Cardiac septum (tissue), 1 donor: ENCODE measurements around the gene P2RX5. TPM values are rescaled to one million over a fixed set of nuclear protein-coding genes. Genes with fewer than 3 reads are reported as not detected.

ENCODE experiments used
- DNase-seq: peaks from one replicate; pipeline ENCODE4 v3.0.0-alpha.2; 2020; ENCODE audit warnings: low spot score
- intact Hi-C: fragments of 100-400 bp; cut with DNase I; formaldehyde crosslinking; loops from one replicate; pipeline ENCODE4 v1.14.0; 2022
- total RNA-seq: library from RNA; stranded (reverse); fragmentation: NEBNext Ultra II Directional; extraction: Animal tissue kit (Norgen Biotek cat#: 25700); gene quantifications from one replicate; pipeline ENCODE4 v1.2.1, GENCODE V29; 2021
- donor health status: DM: no; HTN: no; CAD: no.

The P2RX5 gene
- total RNA-seq, 1 donor from 2014 or later: 37.9 TPM

DNA sequence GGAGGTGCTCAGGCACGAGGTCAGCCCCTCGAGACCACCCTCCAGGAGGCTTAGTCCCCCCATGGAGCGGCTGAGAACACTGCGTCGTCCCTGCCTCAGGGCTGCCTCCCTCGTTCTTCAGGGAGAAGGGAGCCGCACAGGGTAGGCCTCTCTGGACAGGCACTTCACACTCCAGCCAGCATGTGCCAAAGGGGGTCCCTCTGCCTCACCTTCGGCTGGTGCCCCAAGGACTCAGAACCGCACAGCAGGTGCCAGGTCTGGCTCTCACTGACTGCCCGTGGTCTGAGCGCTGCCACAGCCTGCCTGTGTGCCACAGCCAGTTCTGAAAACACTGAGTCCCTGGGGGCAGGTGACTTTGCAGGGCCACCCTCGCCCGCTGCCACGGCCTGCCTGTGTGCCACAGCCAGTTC lies 7.1 kb downstream of the P2RX5 start:
- no peak for DNase-seq
- intact Hi-C loops: no loop called here

GRCh38 chr17:3688027-3688553 lies 7.9 kb downstream of the P2RX5 start:
- no peak for DNase-seq
- intact Hi-C loops: no loop called here

GRCh38 chr17:3685174-3685573 lies 10.8 kb downstream of the P2RX5 start:
- no peak for DNase-seq

GRCh38 chr17:3683054-3683511 lies 12.9 kb downstream of the P2RX5 start:
- intact Hi-C loops: no loop called here
- no peak for DNase-seq

More at GRCh38 chr17:3685174-3685573, 10.8 kb downstream of the P2RX5 start:
- intact Hi-C loops: no loop called here

GRCh38 chr17:3682033-3682432 lies 13.9 kb downstream of the P2RX5 start:
- DNase-seq: no peak
- intact Hi-C loops: no loop called here

GRCh38 chr17:3681565-3681964 lies 14.4 kb downstream of the P2RX5 start:
- intact Hi-C loops: no loop called here

DNA sequence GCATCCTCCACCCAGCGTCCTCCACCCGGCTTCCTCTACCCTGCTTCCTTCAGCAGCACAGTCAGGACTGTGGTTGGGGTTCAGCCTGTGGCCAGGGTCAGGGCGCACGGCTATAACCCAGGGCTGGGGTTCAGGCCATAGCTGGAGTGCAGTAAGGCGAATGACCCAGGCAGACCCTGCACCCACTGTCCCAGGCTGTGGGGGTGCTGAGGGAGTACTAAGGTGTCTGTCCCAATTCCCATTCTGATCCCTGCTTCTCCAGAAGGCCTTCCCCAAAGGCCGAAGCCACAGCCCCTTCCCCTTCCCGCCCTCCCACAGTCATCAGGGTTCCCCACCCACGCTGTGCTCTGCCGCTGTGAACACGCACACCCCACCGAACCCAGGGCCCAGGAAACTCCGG lies 14.9 kb downstream of the P2RX5 start:
- no peak for DNase-seq
- intact Hi-C loops: no loop called here

More at GRCh38 chr17:3681565-3681964, 14.4 kb downstream of the P2RX5 start:
- no peak for DNase-seq

DNA sequence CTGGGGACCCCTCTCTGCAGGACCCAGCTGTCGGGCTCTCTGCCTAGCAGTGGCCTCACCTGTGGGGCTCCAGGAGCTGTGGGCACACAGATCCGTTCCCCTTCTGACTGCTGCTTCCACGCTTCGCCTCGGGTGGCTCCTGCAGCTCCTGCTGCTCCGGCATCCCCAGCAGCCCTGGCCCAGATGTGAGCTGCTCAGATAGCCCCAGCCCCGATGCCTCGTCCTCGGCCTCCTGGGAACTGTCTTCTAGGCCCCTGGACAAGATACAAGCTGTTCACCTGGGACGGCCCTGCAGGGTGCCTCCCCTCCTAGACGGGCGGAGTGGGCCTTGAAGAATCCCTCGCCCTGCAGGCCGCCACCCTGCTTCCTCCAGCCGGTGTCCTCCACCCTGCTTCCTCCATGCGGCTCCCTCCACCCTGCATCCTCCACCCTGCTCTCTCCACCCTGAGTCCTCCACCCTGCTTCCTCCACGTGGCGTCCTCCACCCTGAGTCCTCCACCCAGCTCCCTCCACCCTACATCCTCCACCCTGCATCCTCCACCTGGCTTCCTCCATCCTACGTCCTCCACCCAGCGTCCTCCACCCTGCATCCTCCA lies 16.3 kb downstream of the P2RX5 start:
- DNase-seq: no peak
- intact Hi-C loops: no loop called here

DNA sequence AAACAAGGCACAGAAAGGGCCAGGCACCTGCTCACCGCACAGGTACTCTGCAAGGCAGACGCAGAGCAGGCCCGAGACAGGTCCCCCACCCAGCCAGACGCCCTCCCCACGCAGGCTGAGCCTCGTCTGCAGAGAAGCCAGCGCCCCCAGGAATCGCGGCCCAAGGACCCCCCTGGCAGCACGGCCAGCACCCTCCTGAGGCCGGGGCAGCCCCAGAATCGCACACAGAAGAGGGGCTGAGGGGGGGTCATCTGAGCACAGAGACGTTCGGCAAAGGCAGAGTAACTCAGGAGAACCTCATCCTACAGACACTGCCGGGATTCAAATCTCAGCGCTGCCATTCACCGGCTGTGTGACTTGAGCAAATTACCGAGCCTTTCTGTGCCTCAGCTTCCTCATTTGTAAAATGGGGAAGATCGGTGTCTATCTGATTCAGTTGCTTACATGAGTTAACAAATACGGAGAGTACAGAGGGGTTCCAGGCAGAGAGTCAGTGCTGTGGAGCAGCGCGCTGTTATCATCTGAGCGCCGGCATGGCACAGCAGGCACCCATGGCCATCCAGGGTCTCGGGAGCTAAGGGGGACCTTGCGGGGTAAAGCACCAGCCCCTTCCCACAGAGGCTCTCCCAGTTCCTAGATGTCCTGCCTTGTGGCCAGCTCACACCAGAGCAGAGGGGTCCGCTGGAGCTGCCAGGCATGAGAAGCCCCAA lies 17.0 kb downstream of the P2RX5 start:
- intact Hi-C loops: no loop called here
- no peak for DNase-seq

- intact Hi-C loops: no loop called here
- DNase-seq: no peak
These were observed 17.7 kb downstream of the P2RX5 start for GRCh38 chr17:3678095-3678820.

GRCh38 chr17:3675886-3676285 lies 20.1 kb downstream of the P2RX5 start:
- intact Hi-C loops: no loop called here
- DNase-seq: no peak

DNA sequence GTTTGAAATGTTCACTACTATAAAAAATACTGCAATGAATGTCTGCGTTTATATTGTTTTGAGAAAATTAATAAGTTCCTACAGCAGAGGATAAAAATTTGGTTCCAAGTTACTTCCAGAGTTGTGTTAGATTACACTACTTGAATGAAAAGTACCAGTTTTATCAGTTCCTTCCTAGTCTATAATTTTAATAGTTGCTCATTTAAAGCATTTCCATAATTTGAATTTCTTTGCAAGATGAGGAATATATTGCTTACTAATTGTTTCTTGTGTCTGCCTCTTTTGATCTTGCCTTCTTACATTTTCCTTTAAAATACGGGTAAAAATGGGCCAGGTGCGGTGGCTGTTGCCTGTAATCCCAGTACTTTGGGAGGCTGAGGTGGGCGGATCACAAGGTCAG lies 23.4 kb downstream of the P2RX5 start:
- intact Hi-C loops: no loop called here
- DNase-seq: no peak

DNA sequence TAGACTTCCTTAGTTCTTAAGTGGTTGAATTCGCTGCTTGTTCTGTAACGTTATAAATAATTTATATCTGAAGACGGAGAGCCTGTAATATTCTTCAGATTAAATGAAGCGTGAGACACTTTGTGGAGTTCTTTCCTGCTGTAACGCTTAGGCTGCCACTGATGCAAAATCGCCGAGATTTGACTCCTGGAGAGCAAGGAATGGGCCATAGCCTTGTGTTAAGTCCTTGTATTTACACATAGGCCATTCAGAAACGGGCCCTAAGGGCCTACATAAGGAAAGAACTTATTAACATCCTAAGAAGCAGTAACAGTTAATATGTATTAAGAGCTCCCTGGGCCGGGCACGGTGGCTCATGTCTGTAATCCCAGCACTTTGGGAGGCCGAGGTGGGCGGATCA lies 26.4 kb downstream of the P2RX5 start:
- intact Hi-C loops: loop anchor here (10.0 kb wide), 1 partner anchor 135 kb away; no protein-coding TSS in a partner anchor
- DNase-seq: no peak

DNA sequence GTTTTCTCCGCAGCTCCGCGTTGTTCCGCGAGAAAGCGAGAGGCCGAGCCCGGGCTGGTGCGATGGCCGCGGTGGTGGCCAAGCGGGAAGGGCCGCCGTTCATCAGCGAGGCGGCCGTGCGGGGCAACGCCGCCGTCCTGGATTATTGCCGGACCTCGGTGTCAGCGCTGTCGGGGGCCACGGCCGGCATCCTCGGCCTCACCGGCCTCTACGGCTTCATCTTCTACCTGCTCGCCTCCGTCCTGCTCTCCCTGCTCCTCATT lies 26.9 kb downstream of the P2RX5 start:
- DNase-seq: no peak
- intact Hi-C loops: loop anchor here (10.0 kb wide), 1 partner anchor 134 kb away; no protein-coding TSS in a partner anchor

DNA sequence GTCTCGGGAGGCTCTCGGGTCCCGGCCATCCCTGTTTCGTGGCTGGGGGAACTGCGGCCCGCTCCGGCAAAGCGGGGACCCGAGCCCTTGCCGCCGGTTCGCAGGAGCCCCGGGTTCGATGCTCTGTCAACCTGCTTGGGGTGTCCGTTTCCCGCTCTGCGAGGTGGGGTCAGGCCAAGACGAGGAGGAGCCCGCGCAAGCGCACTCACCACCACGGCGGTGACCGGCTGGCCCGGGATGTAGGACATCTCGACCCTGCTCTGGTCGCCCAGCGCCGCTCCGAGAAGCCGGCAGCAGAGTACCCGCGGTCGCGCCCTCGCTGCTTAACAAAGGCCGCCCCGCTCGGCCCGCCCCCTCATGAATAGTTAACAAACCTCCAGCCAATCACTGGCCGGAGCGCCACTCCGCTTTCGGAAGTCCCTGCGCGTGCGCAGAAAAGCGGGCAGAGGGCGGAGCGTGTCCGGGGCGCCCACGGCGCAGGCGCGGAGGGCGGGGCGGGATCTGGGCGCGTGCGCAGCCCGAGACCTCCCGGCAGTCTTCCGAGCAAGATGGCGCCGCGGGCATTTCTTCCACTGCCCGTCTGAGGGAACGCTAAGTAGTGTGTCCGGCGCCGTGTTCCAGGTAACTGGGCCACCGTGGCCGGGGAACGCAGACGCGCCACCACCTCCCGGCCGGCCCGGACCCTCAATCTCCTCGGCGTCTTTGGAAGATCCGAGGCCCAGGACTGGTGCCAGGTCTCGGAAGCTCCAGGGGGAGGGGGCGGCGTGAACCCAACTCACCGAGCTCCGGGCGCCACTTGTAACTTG lies 27.5 kb downstream of the P2RX5 start, which contains the start of the genes EMC6 and TAX1BP3:
EMC6 (plus strand) TSS at position 534 of the 806 bp plus-strand sequence. CDS start 335 bp downstream, outside the sequence.
TAX1BP3 (minus strand) TSS at position 300 of the 806 bp plus-strand sequence; CDS start at position 248, 52 bp downstream.
- DNase-seq: peak; percentile 100
- intact Hi-C loops: loop anchor here (10.0 kb wide), 1 partner anchor 134 kb away; no protein-coding TSS in a partner anchor

DNA sequence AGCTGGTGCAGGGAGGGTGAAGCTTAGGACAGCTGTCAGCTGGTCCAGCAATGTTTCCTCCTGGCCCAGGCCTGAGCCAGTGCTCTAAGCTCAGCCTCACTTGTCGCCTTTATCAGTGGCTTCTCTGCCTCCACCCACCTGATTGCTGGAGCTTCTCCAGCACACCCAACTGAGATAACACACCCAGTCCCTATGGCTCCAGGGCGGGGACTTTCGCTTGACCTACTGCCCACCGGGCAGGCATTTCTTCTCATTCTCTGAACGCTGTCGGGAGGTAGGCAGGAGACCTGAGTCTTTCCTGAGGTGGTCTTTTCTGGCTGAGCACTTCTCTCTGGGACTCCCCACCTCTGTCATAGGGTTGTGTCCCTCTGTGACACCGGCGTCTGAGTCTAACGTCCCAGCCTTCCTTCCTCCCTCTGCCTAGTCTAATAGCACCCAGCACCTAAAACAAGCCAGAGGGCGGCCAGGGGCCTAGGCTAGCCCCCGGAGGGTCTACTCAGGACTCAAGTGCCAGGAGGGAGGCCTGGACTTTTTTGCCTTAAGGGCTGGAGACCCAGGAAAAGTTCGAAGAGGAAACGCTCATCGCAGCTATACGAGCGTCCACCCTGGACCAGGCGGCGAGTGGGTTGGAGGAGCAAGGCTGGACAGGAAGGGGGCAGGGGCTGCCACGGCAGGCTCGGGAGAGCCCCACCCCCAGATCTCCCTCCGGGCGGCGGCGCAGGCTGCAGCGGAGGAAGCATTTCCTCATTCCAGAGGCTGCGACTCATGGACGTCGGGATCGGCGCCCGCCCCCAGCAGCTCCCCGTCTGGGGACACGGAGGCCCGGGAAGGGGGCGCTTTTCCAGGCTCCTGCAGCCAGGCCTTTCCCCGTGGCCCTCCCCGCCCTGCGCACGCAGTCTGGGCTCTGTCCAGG lies 28.3 kb downstream of the P2RX5 start:
- DNase-seq: peak; percentile 94
- intact Hi-C loops: loop anchor here (2.0 to 10.0 kb wide), 2 partner anchors 31 to 133 kb away; partner anchors contain the start of genes CTNS and SHPK

DNA sequence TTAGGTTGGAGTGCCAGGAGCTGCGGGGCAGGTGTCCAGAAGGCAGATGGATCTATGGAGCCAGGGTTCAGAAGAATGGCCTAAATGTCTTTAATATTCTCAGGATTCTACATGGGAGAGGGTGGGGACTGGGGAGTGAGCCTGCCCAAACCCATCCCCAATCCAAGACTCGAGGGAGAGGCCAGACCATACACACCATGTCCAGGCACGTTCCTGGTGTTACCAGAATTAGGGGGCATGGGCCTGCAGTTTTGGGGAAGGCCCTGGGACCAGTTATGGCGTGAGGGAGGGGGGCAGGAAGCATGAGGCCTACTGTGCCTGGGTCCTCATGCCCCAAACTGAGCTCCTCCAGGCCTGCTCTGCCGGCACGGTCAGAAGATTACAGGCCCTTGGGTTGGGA lies 29.4 kb downstream of the P2RX5 start:
- intact Hi-C loops: loop anchor here (2.0 to 10.0 kb wide), 2 partner anchors 30 to 132 kb away; partner anchors contain the start of genes CTNS and SHPK
- no peak for DNase-seq

DNA sequence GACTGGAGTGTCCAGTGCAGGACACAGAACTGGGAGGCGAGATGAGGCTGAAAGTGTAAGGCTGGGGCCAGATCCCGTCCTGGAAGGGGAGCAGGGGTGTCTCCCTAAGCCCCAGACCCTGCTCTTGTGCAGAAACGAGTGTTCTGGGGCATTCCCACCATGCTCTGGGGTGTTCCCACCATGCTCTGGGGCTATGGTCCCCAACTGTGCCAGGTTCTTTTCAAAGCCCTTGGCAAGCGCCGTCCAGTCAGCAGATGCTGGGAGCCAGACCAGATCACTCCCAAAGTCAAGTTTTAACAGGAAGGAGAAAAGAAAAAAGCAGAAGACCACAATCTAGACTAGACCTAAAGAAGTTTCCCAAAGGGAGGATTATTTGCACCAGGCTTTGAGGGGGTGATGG lies 30.1 kb downstream of the P2RX5 start:
- DNase-seq: no peak
- intact Hi-C loops: loop anchor here (2.0 to 10.0 kb wide), 2 partner anchors 29 to 131 kb away; partner anchors contain the start of genes CTNS and SHPK
